ENCODE data around the gene KIAA1958. TPM values are rescaled to one million over a fixed set of nuclear protein-coding genes. Genes with fewer than 3 reads are reported as not detected.

The KIAA1958 gene
- total RNA-seq, 1 donor from 2014 or later, result 4.4 TPM

- Mint-ChIP-seq H3K27ac (ENCODE audit: unreplicated experiment) (no peak overlapping the region), H3K36me3 (ENCODE audit: low read depth) (peaks cover 14% of the 10 kb centered on the region), H3K9me3 (ENCODE audit: low read depth) (no peaks in the 10 kb centered on the region), H3K4me1 (ENCODE audit: low read depth) (peaks cover 21% of the 10 kb centered on the region), H3K4me3 (ENCODE audit: unreplicated experiment) (no peak overlapping the region), H3K27me3 (ENCODE audit: low read depth) (no peaks in the 10 kb centered on the region)
- DNase-seq (ENCODE audit: low spot score), result no peak
- no peak for TF ChIP-seq CTCF (IDR thresholded peaks at IDR 0.05)
These were observed 43.0 kb upstream of the KIAA1958 start for GRCh38 chr9:112443636-112444035.

GRCh38 chr9:112445196-112445595, 41.4 kb upstream of the KIAA1958 start:
- Mint-ChIP-seq H3K4me1 (ENCODE audit: low read depth) (peaks cover 21% of the 10 kb centered on the region), H3K27ac (ENCODE audit: unreplicated experiment) (no peak overlapping the region), H3K9me3 (ENCODE audit: low read depth) (no peaks in the 10 kb centered on the region), H3K4me3 (ENCODE audit: unreplicated experiment) (no peak overlapping the region), H3K36me3 (ENCODE audit: low read depth) (peaks cover 13% of the 10 kb centered on the region), H3K27me3 (ENCODE audit: low read depth) (no peaks in the 10 kb centered on the region)
- no peak for TF ChIP-seq CTCF (IDR thresholded peaks at IDR 0.05)
- DNase-seq (ENCODE audit: low spot score), result no peak

GRCh38 chr9:112446080-112446479, 40.5 kb upstream of the KIAA1958 start:
- H3K4me3 Mint-ChIP-seq (ENCODE audit: unreplicated experiment), result no peak overlapping the region
- DNase-seq (ENCODE audit: low spot score), result no peak
- no peak for TF ChIP-seq CTCF (IDR thresholded peaks at IDR 0.05)
- H3K9me3 Mint-ChIP-seq (ENCODE audit: low read depth), result no peaks in the 10 kb centered on the region
- H3K27me3 Mint-ChIP-seq (ENCODE audit: low read depth), result no peaks in the 10 kb centered on the region
- peaks cover 21% of the 10 kb centered on the region for H3K4me1 Mint-ChIP-seq (ENCODE audit: low read depth)
- peaks cover 11% of the 10 kb centered on the region for H3K36me3 Mint-ChIP-seq (ENCODE audit: low read depth)
- no peak overlapping the region for H3K27ac Mint-ChIP-seq (ENCODE audit: unreplicated experiment)

GRCh38 chr9:112446526-112446925, 40.1 kb upstream of the KIAA1958 start:
- no peak for DNase-seq (ENCODE audit: low spot score)
- H3K4me3 Mint-ChIP-seq (ENCODE audit: unreplicated experiment), result no peak overlapping the region

GRCh38 chr9:112447283-112447761, 39.3 kb upstream of the KIAA1958 start:
- peaks cover 21% of the 10 kb centered on the region for H3K4me1 Mint-ChIP-seq (ENCODE audit: low read depth)
- peak overlapping the region; percentile 85 for H3K27ac Mint-ChIP-seq (ENCODE audit: unreplicated experiment)
- H3K4me3 Mint-ChIP-seq (ENCODE audit: unreplicated experiment), result no peak overlapping the region
- TF ChIP-seq CTCF (IDR thresholded peaks at IDR 0.05), result no peak
- H3K9me3 Mint-ChIP-seq (ENCODE audit: low read depth), result no peaks in the 10 kb centered on the region
- H3K36me3 Mint-ChIP-seq (ENCODE audit: low read depth), result peaks cover 7% of the 10 kb centered on the region
- H3K27me3 Mint-ChIP-seq (ENCODE audit: low read depth), result no peaks in the 10 kb centered on the region
- no peak for DNase-seq (ENCODE audit: low spot score)

More at GRCh38 chr9:112446526-112446925, 40.1 kb upstream of the KIAA1958 start:
- Mint-ChIP-seq H3K27ac (ENCODE audit: unreplicated experiment) (peak overlapping the region; percentile 85), H3K36me3 (ENCODE audit: low read depth) (peaks cover 9% of the 10 kb centered on the region), H3K27me3 (ENCODE audit: low read depth) (no peaks in the 10 kb centered on the region), H3K4me1 (ENCODE audit: low read depth) (peaks cover 21% of the 10 kb centered on the region), H3K9me3 (ENCODE audit: low read depth) (no peaks in the 10 kb centered on the region)
- no peak for TF ChIP-seq CTCF (IDR thresholded peaks at IDR 0.05)
